GM18526 (cell line): ENCODE results near the gene GAL3ST3.

Experiments used
- POLR2A ChIP-seq: IDR thresholded peaks from 3 replicates; pipeline ENCODE4 v1.6.1; 2011; ENCODE audit not compliant: insufficient read length; ENCODE audit errors: extremely low read depth

Gene GAL3ST3, protein sequence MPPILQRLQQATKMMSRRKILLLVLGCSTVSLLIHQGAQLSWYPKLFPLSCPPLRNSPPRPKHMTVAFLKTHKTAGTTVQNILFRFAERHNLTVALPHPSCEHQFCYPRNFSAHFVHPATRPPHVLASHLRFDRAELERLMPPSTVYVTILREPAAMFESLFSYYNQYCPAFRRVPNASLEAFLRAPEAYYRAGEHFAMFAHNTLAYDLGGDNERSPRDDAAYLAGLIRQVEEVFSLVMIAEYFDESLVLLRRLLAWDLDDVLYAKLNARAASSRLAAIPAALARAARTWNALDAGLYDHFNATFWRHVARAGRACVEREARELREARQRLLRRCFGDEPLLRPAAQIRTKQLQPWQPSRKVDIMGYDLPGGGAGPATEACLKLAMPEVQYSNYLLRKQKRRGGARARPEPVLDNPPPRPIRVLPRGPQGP

DNA sequence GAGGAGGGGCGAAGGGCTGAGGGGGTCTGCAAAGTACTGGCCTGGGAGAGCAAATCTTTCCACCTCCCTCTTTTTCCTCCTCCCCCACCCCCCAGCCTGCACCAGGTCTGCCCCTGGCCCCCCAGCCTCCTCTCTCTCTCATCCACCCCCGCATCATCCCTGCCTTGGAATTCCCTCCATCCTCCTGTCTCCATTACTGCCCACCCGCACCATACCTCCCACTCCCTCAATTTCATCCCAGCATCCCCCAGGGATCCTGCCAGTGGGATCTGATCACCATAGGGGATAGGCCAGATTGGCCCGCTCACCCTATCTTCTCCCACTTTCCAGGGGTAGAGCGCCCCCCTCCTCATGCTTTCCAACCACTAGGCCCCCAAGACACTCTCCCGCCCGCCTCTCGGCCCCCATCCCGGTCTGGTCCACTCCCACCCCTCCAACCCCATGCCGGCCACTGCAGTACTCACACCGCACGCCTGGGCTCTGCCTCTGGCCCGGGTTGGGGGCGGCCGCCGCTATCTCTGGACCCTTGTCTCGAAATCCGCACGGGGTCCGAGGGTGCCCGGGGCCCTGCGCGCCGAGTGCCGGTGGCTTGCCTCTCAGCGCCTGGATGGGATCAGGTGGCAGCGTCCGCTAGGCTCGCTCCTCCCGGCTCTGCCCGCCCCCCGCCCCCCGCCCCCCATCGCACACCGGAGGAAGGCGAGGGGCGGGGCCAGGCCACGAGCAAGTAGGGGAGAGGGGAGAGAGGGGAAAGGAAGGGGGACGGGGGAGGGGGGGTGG is at the start of gene GAL3ST3:
Gene GAL3ST3, minus strand, starts transcription at position 615 of the 777 bp plus-strand sequence. CDS start 3,746 bp downstream, outside the sequence.
- TF ChIP-seq POLR2A = no peak

GRCh38 chr11:66090288-66090687 is 41.3 kb upstream of the GAL3ST3 start:
- no peak for TF ChIP-seq POLR2A

GRCh38 chr11:66089067-66089466 is 40.1 kb upstream of the GAL3ST3 start:
- no peak for TF ChIP-seq POLR2A

DNA sequence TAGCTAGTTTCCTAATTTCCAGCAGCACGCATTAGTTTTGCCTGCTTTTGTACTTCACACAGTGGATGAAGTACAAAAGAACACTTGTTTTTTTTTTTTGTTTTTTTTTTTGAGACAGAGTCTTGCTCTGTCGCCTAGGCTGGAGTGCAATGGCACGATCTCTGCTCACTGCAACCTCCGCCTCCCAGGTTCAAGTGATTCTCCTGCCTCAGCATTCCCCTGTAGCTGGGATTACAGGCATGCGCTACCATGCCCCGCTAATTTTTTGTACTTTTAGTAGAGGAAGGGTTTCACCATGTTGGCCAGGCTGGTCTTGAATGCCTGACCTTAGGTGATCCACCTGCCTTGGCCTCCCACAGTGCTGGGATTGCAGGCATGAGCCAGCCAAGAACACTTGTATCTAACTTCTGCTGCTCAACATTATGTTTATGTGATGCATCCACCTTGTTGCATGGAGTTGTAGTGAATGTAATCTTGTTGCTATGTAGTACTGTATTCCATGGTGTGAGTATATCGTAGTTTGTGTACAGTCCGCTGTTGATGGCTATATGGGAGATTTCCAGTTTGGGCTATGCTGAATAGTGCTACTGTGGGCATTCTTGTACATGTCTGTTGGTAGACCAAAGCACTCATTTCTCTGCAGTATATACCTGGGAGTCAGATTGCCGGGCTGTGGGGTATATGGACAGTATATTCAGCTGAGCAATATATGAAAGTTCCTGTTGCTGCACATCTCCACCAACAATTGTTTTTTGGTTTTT is 38.4 kb upstream of the GAL3ST3 start:
- TF ChIP-seq POLR2A = no peak

- no peak for TF ChIP-seq POLR2A
These were observed 36.0 kb upstream of the GAL3ST3 start for GRCh38 chr11:66084821-66085475.

GRCh38 chr11:66083767-66084166 is 34.8 kb upstream of the GAL3ST3 start:
- TF ChIP-seq POLR2A = no peak

- TF ChIP-seq POLR2A = no peak
These were observed 34.2 kb upstream of the GAL3ST3 start for GRCh38 chr11:66082946-66083698.

DNA sequence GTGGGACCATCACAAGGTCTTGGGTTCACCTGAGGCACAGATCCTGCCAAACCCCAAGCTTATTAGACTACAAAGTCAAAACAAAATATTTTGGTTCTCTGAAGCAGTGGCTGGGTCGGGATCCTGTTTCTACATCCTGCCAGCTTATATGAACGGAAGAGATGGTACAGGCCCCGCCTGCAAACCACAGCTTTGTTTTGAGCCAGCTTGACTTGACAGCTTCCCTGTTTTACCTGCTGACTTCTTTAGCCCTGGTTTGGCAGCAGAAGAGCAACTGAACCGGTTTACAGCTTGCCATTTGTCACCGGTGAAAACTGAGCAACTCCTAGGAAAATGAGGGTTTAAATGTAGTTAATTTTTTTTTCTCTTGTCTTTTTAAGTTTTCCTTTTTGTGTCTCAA is 32.5 kb upstream of the GAL3ST3 start:
- TF ChIP-seq POLR2A = no peak

DNA sequence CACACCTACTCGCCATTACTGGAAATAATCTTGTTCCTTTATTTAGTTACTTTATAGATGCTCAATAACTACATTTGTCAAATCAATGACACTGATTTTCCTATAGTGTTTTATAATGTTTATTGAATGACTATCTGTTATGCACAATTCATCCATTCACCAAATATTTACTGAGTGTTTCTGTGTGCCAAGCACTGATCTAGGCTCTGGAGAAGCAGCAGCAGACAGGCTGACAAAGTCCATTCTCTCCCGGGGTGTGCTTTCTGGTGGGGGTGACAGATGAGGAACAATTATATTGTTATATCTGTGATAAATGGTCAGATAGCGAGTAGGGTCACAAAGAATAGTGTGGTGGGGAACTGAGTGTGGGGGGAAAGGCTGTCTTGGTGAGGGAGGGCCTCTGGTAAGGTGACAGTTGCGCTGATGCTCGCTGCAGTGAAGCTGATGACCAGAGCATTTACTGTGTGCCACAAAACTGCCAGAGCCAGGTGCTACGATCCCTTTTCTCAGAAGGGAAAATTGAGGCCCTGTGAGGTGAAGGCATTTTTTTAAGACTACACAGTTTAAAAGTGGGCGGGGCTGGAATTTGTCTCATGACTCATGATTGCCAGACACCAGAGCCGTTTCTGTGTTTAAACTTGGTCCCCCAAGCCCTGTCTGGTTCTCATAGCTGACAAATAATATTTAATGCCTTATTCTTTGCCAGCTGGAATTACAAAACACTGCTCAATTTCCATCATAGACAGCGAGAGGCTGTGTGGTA is 31.3 kb upstream of the GAL3ST3 start:
- TF ChIP-seq POLR2A = no peak

GRCh38 chr11:66077927-66078326 is 29.0 kb upstream of the GAL3ST3 start:
- TF ChIP-seq POLR2A = no peak

DNA sequence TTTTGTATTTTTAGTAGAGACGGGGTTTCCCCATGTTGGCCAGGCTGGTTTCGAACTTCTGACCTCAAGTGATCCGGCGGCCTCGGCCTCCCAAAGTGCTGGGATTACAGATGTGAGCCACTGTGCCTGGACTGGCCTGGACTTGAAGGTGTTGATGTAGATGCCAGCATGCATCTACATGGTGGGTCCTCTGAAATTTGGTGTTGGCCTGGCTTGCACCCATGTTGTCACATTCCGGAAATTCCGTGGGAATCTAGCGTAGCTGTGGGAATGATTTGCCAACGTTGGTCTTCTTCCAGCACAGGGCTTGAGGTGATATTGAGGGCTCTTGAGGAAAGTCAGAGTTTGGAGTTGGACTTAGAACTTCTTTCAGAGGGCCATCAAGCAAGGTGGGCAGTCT is 27.6 kb upstream of the GAL3ST3 start:
- no peak for TF ChIP-seq POLR2A

DNA sequence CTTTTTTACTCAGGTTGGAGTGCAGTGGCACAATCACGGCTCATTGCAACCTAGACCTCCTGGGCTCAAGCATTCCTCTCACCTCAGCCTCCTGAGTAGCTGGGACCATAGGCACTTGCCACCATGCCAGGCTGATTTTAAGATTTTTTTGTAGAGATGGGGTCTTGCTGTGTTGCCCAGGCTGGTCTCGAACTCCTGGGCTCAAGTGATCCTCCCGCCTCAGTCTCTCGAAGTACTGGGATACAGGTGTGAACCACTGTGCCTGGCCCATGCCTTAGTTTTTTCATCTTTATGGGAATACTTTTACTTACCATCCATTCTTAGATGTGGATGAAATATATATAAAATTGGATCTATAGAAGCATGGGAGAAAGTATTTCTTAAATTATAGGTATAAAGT is 26.3 kb upstream of the GAL3ST3 start:
- TF ChIP-seq POLR2A = no peak

- no peak for TF ChIP-seq POLR2A
These were observed 24.7 kb upstream of the GAL3ST3 start for GRCh38 chr11:66073669-66074068.

DNA sequence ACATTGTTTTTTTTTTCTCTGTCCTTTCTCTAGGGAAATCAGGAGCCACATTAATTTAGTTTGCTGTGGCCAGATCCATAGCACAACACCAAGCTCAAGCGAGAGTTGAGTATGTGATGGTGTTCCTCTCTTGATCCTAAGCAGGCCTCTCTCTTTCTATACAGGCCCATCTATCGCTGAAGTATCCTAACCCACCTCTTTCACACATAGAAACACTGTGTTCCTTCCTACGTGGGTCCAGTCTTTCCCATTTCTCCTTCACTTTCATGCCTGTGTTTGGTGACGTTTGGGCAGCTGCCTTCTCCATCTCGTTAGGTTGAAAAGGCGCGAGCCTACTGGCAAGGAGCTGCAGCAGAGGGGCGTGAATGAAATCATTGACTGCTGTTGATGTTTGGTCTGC is 23.6 kb upstream of the GAL3ST3 start:
- no peak for TF ChIP-seq POLR2A
